GM21528 (cell line): ENCODE results near the gene DNAH10.
"Not testable (repeated sequence)": the region's sequence is repeated elsewhere in the genome, so short reads cannot be mapped to it uniquely, and the experiment has no call there.

Experiments used
- ATAC-seq: cut with Tn5 transposase; IDR thresholded peaks from one replicate; pipeline ENCODE4 v1.9.1; 2021; ENCODE audit warnings: mild to moderate bottlenecking, moderate library complexity; ENCODE audit not compliant: unreplicated experiment, low FRiP score

Gene DNAH10

DNA sequence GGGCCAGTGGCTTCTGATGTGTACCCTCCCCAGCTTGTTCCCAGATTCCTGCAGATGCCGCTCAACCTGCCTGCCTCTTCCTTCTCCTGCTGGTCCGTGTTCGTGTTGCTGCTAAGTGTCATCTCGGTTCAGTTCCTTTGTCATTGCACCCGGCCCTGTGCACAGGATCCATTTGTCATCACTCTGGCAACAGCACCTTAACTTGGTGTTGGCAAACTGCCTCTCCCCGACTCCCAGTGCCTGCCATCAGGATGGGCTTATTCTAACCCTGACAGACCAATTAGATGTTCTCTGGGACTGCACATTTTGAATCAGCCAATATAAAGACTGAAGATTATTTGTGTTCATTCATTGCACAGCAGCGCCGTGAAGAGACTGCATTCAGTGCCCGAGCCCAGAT, 137.3 kb downstream of the DNAH10 start:
- no peak for ATAC-seq

DNA sequence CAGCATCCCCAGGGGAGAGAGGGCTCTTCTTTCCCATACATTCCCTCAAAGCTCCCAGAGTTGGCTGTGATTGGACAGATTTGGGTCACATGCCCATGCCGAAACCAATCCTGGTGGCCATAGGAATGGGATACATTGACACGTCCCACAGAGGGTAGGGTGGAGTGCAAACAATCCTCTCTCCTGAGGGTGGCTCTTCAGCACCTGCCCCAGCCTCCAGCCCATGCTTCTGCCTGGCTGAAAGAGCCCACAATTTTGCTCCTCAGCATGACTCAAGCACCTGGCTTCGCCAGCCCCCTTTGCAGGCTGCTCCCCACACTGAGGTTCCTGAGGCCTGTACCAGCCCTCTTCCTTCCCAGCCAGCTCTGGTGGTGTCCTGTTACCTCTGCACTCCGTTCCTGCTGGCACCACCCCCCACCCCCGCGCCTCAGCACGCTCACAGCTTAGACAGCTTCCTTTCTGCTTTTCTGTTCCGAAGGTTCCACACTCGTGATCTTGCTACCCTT, 138.8 kb downstream of the DNAH10 start:
- no peak for ATAC-seq

DNA sequence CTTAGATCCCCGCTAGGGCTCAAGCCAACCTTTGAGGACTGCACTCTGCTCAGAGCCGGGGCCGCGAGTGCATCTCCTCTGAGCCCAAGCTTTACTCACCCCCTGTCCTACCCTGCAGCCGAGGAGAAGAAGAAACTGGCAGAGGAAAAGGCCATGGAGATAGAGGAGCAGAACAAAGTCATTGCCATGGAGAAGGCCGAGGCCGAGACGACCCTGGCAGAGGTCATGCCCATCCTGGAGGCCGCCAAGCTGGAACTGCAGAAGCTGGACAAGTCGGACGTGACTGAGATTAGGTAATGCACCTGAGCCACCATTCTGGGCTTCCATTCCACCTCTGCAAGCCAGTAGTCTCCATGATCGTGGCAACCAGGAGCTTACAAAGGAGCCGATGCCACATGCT, 140.7 kb downstream of the DNAH10 start:
- no peak for ATAC-seq

DNA sequence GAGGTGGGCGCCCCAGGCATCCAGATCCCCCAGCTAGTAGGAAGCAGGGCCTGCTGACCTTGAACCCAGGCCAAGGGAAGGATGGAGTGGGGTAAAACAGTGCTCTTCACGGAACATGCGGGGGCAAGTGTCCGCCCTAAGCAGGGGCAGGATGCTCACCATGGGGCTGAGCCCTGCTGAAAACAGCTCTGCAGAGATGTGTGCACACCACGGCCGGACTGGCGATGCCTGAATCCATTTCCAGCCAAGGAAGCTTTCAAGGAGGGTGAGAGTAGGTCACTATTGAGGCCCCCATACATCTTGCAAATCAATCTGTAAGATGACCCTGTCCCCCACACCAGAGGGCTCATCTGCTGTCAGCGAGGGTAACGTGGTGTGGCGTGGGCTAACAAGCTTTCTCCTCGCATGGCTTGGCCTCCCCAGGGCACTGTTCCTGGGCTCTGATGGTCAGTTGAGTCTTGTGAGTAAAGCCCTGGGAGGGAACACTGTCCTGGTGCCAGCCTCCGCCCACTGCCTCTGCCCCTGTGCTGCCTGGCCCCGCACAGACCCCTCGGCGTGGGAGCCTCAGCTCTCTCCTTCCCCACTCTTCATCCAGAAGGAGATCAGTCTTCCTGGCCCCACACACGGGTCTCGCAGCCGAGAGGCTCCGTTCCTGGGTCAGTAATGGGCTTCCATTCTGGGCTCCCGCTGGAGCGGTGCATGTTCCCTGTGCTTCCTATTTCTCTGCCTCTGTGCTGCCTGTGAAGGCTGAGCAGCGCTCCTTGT, 141.4 kb downstream of the DNAH10 start:
- ATAC-seq, result no peak

DNA sequence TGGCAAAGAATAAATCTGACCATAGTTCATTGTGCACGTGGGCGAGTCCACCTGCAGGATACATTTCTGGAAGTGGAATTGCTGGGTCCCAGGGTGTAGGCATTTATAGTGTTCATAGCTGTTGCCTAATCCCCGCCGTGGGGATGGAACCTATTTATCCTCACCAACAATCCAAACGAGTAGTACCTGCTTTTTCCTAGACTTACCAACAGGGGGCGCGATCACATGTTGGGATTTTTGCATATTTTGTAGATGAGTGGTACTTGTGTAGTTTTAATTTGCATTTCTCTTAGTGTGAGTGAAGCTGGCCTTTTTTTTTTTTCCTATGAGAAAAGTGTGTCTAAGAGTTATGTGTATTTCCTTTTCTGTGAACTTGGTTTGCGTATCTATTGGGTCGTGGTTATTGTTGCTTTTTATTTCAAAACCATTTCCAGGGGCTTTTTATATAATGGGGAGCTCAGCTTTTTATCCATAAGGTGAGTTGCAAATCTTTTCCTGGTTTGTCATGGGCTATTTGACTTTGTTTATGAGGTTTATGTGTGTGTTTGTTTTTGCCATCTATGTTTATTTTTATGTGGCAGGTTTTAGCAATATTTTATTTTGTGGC, 143.3 kb downstream of the DNAH10 start:
- ATAC-seq, result no peak

DNA sequence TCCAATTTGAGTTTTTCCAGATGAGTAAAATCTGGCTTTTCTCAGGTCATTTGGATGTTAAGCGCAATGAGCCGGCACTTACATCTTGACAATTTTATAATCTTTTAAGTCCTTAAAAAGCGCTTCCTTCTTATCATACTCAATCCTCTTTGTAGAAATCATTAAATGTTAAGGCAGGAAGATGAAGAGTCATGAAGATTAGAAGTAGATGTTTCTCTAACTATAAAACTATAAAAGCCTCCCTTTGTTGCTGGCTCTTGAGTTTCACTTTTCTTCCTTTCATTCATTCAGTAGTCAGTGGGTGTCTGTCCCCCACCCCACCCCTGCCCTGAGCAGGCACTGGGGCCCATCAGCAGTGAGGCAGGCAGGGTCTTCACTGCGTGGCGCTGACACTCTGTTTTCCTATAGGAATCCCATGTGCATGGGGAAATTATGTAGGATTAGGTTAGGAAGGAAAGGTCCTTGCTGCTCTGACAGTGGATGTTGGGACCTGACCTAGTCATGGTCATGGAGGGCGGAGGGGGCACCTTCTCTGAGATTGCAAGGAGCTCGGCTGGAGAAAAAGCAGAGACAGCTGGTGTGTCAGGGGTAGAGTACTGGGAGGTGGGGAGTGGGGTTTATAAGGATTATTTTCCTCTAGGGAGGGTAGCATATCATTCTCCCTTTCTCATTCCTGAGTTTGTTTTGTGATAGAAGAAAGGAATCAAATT, 144.8 kb downstream of the DNAH10 start:
- no peak for ATAC-seq

DNA sequence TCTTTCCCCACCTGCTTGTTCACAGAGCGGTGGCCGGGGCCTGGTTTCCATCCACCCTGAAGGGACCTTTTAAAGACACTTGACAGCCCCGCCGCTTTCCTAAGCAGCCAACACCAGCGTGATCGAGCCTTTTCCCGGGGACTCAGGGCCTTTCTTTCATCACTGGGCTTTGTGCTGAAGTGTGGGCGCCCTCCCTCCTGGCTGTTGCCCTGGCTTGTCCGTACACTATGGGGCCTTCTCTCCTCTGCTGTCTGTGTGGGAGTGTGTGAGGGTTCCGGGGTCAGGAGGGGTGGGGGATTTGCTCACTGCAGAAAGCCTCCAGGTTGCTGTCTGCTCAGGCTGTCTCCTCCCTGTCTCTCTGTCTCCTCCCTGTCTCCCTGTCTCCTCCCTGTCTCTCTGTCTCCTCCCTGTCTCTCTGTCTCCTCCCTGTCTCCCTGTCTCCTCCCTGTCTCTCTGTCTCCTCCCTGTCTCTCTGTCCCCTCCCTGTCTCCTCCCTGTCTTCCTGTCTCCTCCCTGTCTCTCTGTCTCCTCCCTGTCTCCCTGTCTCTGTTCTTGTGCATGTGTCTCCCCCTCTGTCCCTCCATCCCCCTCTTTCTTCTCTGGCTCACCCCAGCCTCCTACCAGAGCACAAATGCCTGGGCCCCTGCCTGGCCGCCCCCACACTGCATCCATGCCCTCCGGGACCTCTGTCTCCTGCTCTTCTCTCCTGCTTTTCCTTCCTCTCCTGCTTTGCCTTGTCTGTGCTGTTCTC, 145.8 kb downstream of the DNAH10 start:
- ATAC-seq, result no peak

DNA sequence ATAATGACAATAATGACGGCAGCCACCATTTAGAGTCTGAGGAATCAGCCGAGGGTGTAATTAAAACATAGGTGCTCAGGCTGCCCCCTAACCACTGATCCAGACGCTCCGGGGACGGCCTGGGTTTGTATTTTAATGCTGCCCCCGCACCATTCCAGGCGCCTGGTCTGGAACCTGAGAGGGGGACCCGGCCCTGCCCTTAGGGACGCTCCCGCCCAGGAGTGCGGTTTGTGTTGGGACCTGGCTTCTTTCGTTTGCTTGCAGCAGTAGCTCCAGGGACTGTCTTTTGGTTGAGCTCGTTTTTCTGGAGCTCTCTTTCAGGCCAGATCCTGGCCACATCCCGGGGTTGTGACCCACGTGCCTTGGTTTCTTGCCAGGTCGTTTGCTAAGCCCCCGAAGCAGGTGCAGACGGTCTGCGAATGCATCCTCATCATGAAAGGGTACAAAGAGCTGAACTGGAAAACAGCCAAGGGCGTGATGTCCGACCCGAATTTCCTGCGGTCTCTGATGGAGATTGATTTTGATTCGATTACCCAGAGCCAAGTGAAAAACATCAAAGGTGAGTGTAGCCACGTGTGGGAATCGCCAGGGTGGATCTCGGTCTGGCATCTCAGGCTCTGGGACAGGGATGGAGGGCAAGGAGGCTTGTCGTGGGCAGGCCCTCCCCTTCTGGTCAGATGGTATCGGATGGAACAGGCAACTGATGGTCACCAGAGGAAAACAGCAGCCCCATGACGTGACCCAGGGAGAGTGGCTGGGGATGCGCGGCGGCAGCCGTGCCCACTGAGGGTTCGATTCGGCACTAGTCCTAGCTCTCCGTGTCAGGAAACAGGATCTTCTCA, 147.0 kb downstream of the DNAH10 start:
- ATAC-seq, result no peak

DNA sequence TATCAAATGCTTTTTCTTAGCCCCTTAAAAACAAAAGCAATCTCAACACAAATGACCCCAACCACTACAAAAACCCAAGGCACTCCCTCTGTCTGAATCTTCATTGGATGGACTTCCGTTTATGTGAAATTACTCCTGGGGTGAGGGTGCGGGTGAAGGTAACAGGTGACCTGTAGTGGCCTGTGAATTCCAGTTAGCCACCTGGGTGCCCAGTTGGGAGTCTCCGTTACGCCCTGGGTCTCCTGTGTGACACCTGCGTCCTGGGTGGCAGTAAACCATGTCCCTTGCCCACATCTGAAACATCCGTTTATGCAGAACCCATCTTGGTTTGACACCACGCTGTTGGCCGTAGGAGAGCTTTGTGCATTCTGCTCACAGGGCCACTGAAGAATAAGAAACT, 148.0 kb downstream of the DNAH10 start:
- ATAC-seq, result no peak

DNA sequence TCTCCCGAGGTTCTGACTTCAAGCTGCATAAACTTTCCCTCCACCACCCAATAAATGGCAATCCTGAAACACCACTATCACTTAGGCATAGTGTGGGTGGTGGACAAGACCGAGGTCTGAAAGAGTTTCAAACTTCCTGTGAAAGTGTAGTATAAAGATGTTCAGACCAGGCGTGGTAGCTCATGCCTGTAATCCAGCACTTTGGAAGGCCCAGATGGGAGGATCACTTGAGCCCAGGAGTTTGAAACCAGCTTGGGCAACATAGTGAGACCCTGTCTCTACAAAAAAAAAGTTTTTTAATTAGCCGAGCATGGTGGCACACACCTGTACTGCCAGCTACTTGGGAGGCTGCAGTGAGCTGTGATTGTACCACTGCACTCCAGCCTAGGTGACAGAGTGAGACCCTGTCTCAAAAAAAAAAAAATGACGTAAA, 148.7 kb downstream of the DNAH10 start:
- ATAC-seq, result no peak

DNA sequence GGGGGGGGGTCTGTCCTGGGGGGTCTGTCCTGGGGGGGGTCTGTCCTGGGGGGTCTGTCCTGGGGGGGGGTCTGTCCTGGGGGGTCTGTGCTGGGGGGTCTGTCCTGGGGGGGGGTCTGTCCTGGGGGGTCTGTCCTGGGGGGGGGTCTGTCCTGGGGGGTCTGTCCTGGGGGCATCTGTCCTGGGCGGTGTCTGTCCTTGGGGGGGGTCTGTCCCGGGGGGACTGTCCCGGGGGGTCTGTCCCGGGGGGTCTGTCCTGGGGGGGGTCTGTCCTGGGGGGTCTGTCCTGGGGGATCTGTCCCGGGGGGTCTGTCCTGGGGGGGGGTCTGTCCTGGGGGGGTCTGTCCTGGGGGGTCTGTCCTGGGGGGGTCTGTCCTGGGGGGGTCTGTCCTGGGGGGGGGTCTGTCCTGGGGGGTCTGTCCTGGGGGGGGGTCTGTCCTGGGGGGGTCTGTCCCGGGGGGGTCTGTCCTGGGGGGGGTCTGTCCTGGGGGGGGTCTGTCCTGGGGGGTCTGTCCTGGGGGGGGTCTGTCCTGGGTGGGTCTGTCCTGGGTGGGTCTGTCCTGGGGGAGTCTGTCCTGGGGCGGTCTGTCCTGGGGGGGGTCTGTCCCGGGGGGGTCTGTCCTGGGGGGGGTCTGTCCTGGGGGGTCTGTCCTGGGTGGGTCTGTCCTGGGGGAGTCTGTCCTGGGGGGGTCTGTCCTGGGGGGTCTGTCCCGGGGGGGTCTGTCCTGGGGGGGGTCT, 149.7 kb downstream of the DNAH10 start:
- ATAC-seq, result not testable (repeated sequence)

DNA sequence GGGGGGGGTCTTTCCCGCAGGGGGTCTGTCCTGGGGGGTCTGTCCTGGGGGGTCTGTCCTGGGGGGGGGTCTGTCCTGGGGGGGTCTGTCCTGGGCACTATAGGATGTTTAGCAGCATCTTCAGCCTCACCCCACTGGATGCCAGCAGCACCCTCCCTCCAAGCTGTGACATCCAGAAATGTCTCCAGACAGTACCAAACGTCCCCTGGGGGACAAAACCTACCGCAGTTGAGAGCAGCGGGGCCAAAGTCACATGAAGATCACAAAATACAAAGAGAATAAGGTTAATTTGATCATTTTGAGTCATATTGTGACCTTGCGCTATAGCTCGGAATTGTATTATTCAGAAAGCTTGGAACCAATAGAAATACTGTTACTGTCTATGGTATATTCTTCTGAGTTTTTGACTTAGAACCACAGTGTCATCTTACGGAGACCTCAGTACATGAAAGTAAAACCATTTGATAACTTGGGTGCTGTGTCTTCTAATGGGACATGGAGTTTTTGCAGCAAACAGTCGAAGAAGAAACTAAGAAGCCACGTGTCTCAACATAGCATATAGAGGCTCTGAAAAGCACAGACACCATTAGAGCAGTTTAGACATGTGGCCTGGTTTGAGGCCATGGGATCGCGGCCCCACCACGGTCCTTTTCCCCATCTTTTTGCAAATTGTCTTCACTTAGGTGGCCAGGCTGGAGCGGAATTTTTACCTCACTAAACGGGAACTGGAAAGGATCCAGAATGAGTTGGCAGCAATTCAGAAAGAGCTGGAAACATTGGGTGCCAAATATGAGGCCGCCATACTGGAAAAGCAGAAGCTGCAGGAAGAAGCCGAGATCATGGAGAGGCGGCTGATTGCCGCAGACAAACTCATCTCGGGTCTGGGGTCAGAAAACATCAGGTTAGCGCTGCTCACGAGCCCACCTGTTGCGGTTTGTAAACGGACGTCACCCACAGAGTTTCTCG, 150.6 kb downstream of the DNAH10 start:
- ATAC-seq, result no peak

DNA sequence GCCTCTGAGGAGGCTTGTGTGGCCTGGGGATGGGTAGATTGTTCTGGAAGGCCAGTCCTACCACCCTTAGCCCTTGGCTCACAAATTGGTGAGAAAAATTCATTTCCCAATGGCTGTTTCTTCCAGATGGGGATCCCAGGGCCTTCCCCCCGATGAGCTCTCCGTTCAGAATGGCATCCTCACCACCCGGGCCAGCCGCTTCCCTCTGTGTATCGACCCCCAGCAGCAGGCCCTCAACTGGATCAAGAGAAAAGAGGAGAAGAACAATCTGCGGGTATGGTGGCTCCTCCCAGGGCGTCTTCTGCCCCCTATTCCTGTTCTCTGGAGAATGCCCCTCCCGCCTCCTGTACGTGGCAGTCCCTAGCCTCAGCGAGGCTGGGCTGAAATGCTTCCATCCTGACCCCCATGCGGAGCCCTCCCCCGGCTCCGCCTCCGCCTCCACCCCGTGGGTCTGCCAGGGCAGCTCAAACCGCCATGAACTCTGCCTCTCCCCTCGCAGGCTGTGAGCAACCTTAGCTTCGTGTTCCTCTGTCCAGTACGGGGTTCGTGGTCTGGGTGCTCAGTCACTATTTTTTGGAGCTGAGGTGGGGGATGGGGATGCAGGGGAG, 152.7 kb downstream of the DNAH10 start:
- no peak for ATAC-seq

DNA sequence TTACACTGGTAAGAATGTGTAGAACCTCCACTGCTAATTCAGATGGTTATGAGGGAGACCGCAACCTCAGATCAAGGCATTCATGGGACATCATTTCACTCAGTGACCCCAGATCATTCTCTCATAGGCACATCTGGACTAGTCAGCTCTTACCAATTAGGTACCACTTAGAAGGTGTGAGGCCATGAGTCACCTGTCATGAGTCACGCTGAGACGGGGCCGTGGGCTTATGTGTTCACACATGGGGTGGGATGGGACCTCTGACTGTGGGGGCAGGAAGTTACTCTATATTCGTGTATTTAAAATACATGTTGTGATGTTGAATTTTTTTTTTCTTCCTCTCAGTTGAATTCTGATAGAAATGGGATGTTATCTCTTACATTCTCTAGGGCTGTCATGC, 154.6 kb downstream of the DNAH10 start:
- ATAC-seq, result no peak

DNA sequence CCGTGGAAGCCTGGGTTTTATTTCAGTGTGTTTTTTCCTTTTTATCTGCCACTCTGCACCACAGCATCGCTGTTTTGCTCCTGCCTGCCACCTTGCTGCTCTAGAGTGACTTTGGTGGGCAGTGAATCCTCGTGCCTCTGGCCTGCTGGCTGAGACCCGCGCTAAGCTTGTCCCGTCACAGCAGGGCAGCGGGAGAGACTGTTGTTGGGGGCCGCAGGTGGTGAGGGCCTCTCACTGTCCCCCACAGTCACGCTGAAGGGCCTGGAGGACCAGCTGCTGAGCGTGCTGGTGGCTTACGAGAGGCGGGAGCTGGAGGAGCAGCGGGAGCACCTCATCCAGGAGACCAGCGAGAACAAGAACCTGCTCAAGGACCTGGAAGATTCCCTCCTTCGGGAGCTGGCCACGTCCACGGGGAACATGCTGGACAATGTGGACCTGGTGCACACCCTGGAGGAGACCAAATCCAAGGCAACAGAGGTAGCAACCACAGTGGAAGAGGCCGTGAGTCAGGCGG, 155.3 kb downstream of the DNAH10 start:
- ATAC-seq, result no peak

DNA sequence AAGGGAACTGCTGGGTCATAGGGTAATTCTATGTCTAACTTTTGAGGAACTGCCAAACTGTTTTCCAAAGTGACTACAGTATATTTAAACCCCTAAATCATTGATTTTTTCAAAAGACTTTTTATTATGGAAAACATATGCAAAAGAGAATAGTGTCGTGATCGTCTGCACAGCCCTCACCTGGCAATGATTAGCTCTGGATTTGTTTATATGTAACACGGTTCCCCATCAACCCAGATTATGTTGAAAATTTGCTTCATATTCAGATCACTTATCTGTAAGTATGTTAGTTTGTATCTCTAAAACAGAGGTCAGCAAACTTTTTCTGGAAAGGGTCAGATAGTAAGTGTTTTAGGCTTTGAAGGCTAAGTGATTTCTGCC, 157.9 kb downstream of the DNAH10 start:
- ATAC-seq, result no peak

DNA sequence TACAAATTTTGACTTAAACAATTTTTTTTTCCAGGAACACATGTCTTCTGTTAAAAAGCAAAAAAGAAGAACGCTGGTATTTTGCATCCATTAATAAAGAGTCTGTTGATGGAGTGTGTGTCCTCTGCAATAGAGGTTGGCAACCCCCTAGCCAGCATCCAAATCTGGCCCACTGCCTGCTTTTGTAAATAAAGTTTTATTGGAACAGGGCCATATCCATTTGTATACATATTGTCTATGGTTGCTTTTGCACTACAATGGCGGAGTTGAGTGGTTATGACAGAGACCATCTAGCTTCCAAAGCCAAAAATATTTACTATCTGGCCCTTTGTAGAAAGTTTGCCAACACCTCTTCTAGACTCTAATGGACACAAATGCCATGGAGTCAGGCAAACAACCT, 160.9 kb downstream of the DNAH10 start:
- no peak for ATAC-seq

DNA sequence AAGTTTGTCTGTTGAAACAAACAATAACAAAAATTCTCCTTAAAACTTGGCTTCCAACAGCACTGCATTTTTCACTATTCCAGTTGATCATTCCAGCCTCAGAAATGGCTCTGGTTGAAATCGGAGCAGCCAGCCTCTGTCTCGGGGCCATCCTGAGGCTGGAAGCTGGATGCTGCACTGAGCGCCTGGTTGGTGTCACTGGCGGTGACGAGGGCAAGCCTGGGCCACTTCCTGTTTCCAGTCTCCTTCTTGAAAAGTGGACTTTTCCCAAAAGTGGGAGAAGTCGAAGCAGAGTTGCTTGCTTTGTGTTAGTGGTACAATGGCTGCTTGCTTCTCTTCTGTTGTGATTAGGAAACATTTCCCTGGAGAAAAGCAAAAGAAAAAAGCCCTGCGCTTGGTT, 161.8 kb downstream of the DNAH10 start:
- no peak for ATAC-seq
